GOT3 (cell line): ENCODE data around the gene EMD.

Source experiments
- DNase-seq: peaks from one replicate; lab custom pipeline; 2025; ENCODE audit warnings: mixed read lengths; lab: John Stamatoyannopoulos, UW

EMD gene

GRCh38 chrX:154419189-154419588 lies 40.1 kb downstream of the EMD start:
- DNase-seq = no peak

GRCh38 chrX:154419688-154420401 lies 40.8 kb downstream of the EMD start:
- DNase-seq = no peak

- no peak for DNase-seq
These were observed 41.3 kb downstream of the EMD start for GRCh38 chrX:154420402-154420756.

GRCh38 chrX:154426916-154427770 lies 48.0 kb downstream of the EMD start:
- DNase-seq = no peak

GRCh38 chrX:154428176-154429171 lies 49.4 kb downstream of the EMD start, which contains the start of gene ATP6AP1:
ATP6AP1 (plus strand) TSS chrX:154428677; CDS start chrX:154428693, 16 bp downstream.
- DNase-seq = peak; percentile 59

- DNase-seq = no peak
These were observed 50.6 kb downstream of the EMD start for GRCh38 chrX:154429711-154430110.

- DNase-seq = no peak
These were observed 51.4 kb downstream of the EMD start for GRCh38 chrX:154430479-154430878.

GRCh38 chrX:154430916-154431315 lies 51.8 kb downstream of the EMD start:
- no peak for DNase-seq
